ENCODE data around the gene SFSWAP. TPM values are rescaled to one million over a fixed set of nuclear protein-coding genes. Genes with fewer than 3 reads are reported as not detected.

The SFSWAP gene
- total RNA-seq, 1 donor from 2014 or later = 21.9 TPM

DNA sequence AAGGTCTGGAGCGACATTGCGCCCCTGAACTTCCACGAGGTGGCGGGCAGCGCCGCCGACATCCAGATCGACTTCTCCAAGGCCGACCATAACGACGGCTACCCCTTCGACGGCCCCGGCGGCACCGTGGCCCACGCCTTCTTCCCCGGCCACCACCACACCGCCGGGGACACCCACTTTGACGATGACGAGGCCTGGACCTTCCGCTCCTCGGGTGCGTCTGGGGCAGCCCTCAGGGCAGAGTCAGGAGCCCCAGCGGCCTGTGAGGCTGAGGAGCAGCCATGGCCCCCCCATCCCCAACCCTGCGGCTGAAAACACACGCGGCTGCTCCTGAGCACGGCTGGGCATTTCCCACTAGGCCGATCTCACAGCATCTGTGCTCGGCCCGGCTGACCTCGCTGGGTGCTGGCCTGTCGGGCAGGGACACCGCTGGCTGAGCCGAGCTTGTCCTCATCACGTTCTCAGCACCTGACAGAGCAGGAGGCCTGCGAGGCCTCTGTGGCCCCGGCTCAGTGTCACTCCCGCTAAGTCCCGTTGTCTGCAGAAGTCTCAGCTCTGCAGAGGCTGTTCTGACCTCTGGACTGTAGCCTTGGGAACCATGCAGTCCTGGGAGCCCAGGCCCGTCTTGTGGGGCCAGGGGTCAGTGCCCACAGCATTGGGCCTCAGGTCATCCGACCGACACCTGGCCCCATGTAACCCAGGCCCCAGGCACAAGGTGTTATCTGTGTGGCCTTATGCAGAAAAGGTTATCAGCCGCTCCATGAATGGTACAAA is 129.9 kb downstream of the SFSWAP start:
- TF ChIP-seq, protein P1, sequence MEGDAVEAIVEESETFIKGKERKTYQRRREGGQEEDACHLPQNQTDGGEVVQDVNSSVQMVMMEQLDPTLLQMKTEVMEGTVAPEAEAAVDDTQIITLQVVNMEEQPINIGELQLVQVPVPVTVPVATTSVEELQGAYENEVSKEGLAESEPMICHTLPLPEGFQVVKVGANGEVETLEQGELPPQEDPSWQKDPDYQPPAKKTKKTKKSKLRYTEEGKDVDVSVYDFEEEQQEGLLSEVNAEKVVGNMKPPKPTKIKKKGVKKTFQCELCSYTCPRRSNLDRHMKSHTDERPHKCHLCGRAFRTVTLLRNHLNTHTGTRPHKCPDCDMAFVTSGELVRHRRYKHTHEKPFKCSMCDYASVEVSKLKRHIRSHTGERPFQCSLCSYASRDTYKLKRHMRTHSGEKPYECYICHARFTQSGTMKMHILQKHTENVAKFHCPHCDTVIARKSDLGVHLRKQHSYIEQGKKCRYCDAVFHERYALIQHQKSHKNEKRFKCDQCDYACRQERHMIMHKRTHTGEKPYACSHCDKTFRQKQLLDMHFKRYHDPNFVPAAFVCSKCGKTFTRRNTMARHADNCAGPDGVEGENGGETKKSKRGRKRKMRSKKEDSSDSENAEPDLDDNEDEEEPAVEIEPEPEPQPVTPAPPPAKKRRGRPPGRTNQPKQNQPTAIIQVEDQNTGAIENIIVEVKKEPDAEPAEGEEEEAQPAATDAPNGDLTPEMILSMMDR (IDR thresholded peaks at IDR 0.05; ENCODE audit: borderline replicate concordance) = no peak
- H3K9me3 ChIP-seq (replicated peaks) = no peaks in the 10 kb centered on the region
- no peak overlapping the region for H3K4me3 ChIP-seq
- no peak overlapping the region for H3K27ac ChIP-seq (replicated peaks)
- H3K27me3 ChIP-seq (ENCODE audit: low read depth) = peaks cover 7% of the 10 kb centered on the region
- no peaks in the 10 kb centered on the region for H3K36me3 ChIP-seq
- no peak for DNase-seq
- H3K4me1 ChIP-seq = no peaks in the 10 kb centered on the region
- intact Hi-C loops (cut with micrococcal nuclease) = no loop called here

DNA sequence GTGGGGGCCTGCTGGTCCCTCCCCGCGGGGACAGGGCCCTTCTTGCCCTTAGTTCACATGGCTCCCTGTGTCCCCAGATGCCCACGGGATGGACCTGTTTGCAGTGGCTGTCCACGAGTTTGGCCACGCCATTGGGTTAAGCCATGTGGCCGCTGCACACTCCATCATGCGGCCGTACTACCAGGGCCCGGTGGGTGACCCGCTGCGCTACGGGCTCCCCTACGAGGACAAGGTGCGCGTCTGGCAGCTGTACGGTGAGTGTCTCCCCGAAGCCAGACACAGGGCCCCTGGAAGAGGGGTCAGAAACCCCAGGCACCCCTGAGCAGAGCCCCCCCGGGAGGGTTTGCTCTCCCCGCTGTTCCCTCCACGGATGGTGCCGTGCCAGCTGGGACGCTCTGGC is 130.7 kb downstream of the SFSWAP start:
- no peak overlapping the region for H3K27ac ChIP-seq (replicated peaks)
- TF ChIP-seq, protein P1 (IDR thresholded peaks at IDR 0.05; ENCODE audit: borderline replicate concordance) = no peak
- peaks cover 4% of the 10 kb centered on the region for H3K27me3 ChIP-seq (ENCODE audit: low read depth)
- H3K4me3 ChIP-seq = no peak overlapping the region
- DNase-seq = no peak
- no peaks in the 10 kb centered on the region for H3K4me1 ChIP-seq
- no peaks in the 10 kb centered on the region for H3K9me3 ChIP-seq (replicated peaks)
- intact Hi-C loops (cut with micrococcal nuclease) = no loop called here
- H3K36me3 ChIP-seq = no peaks in the 10 kb centered on the region

- H3K4me1 ChIP-seq = no peaks in the 10 kb centered on the region
- peaks cover 4% of the 10 kb centered on the region for H3K27me3 ChIP-seq (ENCODE audit: low read depth)
- H3K36me3 ChIP-seq = no peaks in the 10 kb centered on the region
- H3K4me3 ChIP-seq = no peak overlapping the region
- DNase-seq = no peak
- TF ChIP-seq, protein P1 (IDR thresholded peaks at IDR 0.05; ENCODE audit: borderline replicate concordance) = no peak
- no peaks in the 10 kb centered on the region for H3K9me3 ChIP-seq (replicated peaks)
- no peak overlapping the region for H3K27ac ChIP-seq (replicated peaks)
- intact Hi-C loops (cut with micrococcal nuclease) = no loop called here
Observed at GRCh38 chr12:131842169-131842568, 131.3 kb downstream of the SFSWAP start.

GRCh38 chr12:131843527-131843926 is 132.6 kb downstream of the SFSWAP start:
- H3K27ac ChIP-seq (replicated peaks) = no peak overlapping the region
- no peak for DNase-seq

GRCh38 chr12:131844140-131844539 is 133.2 kb downstream of the SFSWAP start:
- Histone ChIP-seq H3K36me3 (no peaks in the 10 kb centered on the region), H3K27me3 (ENCODE audit: low read depth) (no peaks in the 10 kb centered on the region), H3K9me3 (replicated peaks) (no peaks in the 10 kb centered on the region), H3K4me1 (no peaks in the 10 kb centered on the region), H3K27ac (replicated peaks) (no peak overlapping the region), H3K4me3 (no peak overlapping the region)
- intact Hi-C loops (cut with micrococcal nuclease) = no loop called here
- TF ChIP-seq, protein P1 (IDR thresholded peaks at IDR 0.05; ENCODE audit: borderline replicate concordance) = no peak
- DNase-seq = no peak

More at GRCh38 chr12:131843527-131843926, 132.6 kb downstream of the SFSWAP start:
- Histone ChIP-seq H3K9me3 (replicated peaks) (no peaks in the 10 kb centered on the region), H3K36me3 (no peaks in the 10 kb centered on the region), H3K27me3 (ENCODE audit: low read depth) (no peaks in the 10 kb centered on the region), H3K4me3 (no peak overlapping the region), H3K4me1 (no peaks in the 10 kb centered on the region)
- intact Hi-C loops (cut with micrococcal nuclease) = no loop called here
- TF ChIP-seq, protein P1 (IDR thresholded peaks at IDR 0.05; ENCODE audit: borderline replicate concordance) = no peak
